Smooth muscle cell (in vitro differentiated cells): ENCODE measurements around the gene LHX3. TPM values are rescaled to one million over a fixed set of nuclear protein-coding genes. Genes with fewer than 3 reads are reported as not detected.

Experiments used
- DNase-seq: peaks from one replicate; lab custom pipeline; 2025; ENCODE audit not compliant: unreplicated experiment; lab: John Stamatoyannopoulos, UW
- H2AFZ ChIP-seq: fragments of 200-600 bp; sonication (generic); 2 replicates; pipeline ENCODE4 v1.6.0; 2016; ENCODE audit warnings: antibody characterized with exemption, low read depth, mild to moderate bottlenecking
- H3F3A ChIP-seq: fragments of 200-600 bp; sonication (generic); 2 replicates; pipeline ENCODE4 v1.6.0; 2017; ENCODE audit warnings: antibody characterized with exemption, low read depth
- H3K27ac ChIP-seq: fragments of 200-600 bp; sonication (generic); 2 replicates; pipeline ENCODE4 v1.5.1; 2016; ENCODE audit warnings: low read depth, mild to moderate bottlenecking
- H3K27me3 ChIP-seq: fragments of 200-600 bp; sonication (generic); 2 replicates; pipeline ENCODE4 v1.6.1; 2016; ENCODE audit warnings: low read depth, mild to moderate bottlenecking
- H3K36me3 ChIP-seq: fragments of 200-600 bp; sonication (generic); 2 replicates; pipeline ENCODE4 v1.5.1; 2016; ENCODE audit warnings: low read depth
- H3K4me1 ChIP-seq: fragments of 200-600 bp; sonication (generic); 2 replicates; pipeline ENCODE4 v1.5.1; 2016; ENCODE audit warnings: low read depth
- H3K4me2 ChIP-seq: fragments of 200-600 bp; sonication (generic); 2 replicates; pipeline ENCODE4 v1.6.0; 2016; ENCODE audit warnings: mild to moderate bottlenecking
- H3K4me3 ChIP-seq: fragments of 200-600 bp; sonication (generic); 2 replicates; pipeline ENCODE4 v1.5.1; 2016; ENCODE audit warnings: mild to moderate bottlenecking
- H3K79me2 ChIP-seq: fragments of 200-600 bp; sonication (generic); 2 replicates; pipeline ENCODE4 v1.6.0; 2016; ENCODE audit warnings: low read depth, mild to moderate bottlenecking
- H3K9ac ChIP-seq: fragments of 200-600 bp; sonication (generic); 2 replicates; pipeline ENCODE4 v1.6.0; 2016; ENCODE audit warnings: low read depth
- H3K9me3 ChIP-seq: fragments of 200-600 bp; sonication (generic); replicated peaks from 2 replicates; pipeline ENCODE4 v1.5.1; 2016; ENCODE audit warnings: low read depth
- H4K20me1 ChIP-seq: fragments of 200-600 bp; sonication (generic); 2 replicates; pipeline ENCODE4 v1.6.0; 2016; ENCODE audit warnings: low read depth
- WGBS: methylation state at CpG from one replicate; pipeline ENCODE4 v1.1.7; 2016; ENCODE audit warnings: low lambda C conversion rate; 5-methylcytosine and 5-hydroxymethylcytosine counted together
- polyA plus RNA-seq: library from polyadenylated mRNA; unstranded; fragments of >200 nt; fragmentation: Nextera tagmentation; extraction: Ambion mirVana; gene quantifications from 2 replicates; pipeline ENCODE4 v1.2.1, GENCODE V29; 2016
- total RNA-seq: library from RNA; depleted of rRNA; stranded (reverse); fragments of >200 nt; gene quantifications from 2 replicates; pipeline ENCODE4 v1.2.3, GENCODE V29; 2014
- TF ChIP-seq, protein P1 (sequence below): fragments of 200-600 bp; sonication (generic); IDR thresholded peaks from 2 replicates; pipeline ENCODE4 v1.5.1; 2017; ENCODE audit warnings: borderline replicate concordance, mild to moderate bottlenecking, antibody characterized with exemption; ENCODE audit not compliant: insufficient read depth, poor library complexity, severe bottlenecking

LHX3 gene
- total and polyA plus RNA-seq, 2 experiments from 2014 or later: not detected

DNA sequence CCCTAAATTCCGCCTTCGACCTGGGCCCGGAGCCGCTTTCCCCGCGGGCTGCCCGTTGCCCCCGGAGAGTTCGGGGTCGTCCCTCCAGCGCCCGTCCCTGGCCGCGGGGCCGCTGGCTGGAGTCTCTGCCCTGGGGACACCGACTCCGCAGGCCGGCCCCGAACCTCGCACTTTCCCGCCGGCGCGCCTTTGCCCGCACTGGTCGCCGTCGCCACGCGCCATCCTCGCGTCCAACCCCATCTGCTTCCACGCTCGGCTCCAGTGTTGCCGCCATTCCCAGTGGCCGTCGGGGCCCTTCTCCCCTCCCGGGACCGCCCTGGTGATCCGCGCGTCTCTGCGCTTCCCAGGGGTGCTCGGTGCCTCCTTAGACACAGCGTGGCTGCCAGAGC is 11.0 kb downstream of the LHX3 start:
- Histone ChIP-seq H4K20me1 (no peaks in the 10 kb centered on the region), H3K79me2 (no peaks in the 10 kb centered on the region), H3K4me1 (peaks cover 10% of the 10 kb centered on the region), H3K9me3 (no peaks in the 10 kb centered on the region), H3K36me3 (no peaks in the 10 kb centered on the region), H2AFZ (no peak overlapping the region), H3K27ac (no peak overlapping the region), H3K27me3 (peaks cover 96% of the 10 kb centered on the region), H3K4me2 (no peak overlapping the region), H3F3A (no peaks in the 10 kb centered on the region), H3K4me3 (no peak overlapping the region), H3K9ac (no peak overlapping the region)
- DNase-seq: no peak
- 4% methylated on average over 31 of the region's 45 CpGs for WGBS
- TF ChIP-seq, protein P1, sequence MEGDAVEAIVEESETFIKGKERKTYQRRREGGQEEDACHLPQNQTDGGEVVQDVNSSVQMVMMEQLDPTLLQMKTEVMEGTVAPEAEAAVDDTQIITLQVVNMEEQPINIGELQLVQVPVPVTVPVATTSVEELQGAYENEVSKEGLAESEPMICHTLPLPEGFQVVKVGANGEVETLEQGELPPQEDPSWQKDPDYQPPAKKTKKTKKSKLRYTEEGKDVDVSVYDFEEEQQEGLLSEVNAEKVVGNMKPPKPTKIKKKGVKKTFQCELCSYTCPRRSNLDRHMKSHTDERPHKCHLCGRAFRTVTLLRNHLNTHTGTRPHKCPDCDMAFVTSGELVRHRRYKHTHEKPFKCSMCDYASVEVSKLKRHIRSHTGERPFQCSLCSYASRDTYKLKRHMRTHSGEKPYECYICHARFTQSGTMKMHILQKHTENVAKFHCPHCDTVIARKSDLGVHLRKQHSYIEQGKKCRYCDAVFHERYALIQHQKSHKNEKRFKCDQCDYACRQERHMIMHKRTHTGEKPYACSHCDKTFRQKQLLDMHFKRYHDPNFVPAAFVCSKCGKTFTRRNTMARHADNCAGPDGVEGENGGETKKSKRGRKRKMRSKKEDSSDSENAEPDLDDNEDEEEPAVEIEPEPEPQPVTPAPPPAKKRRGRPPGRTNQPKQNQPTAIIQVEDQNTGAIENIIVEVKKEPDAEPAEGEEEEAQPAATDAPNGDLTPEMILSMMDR: no peak

DNA sequence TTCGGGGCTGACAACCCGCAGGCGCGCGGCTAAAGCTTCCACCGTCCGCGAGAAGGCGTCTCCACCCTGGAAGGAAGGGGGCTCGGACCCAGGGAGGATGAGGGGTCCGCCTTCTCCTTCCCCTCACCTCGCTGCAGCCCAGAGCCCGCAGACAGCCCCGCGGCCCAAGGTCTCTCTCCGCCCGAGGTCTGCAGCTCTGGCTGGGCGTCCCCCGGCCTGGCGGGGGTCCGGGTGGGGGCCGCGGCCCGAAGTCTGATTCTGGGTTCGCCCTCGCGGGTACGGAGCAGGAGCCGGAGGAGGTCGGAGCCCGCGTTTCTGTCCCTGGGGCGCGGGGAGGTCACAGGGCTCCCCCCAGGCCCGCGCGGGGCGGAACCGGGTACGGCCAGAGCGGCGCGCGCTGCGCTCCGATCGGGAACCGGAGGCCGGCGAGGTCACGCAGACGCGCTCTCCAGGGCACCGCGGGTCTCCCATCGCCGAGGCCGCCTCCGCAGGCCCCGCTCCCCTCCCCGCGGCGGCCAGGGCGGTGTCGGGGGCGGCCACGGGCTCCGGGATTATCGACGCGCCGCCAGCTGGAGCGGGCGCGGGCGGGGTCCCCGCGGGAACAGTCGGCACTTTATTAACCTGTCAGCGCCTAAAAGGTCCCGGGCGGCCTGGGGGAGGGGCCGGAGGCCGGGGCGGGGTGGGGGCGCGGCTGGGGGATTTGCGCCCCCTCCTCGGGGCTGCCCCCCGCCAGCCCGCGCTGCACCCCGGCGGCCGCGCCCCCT is 11.6 kb downstream of the LHX3 start:
- peaks cover 10% of the 10 kb centered on the region for H3K4me1 ChIP-seq
- no peaks in the 10 kb centered on the region for H3F3A ChIP-seq
- no peaks in the 10 kb centered on the region for H4K20me1 ChIP-seq
- no peaks in the 10 kb centered on the region for H3K36me3 ChIP-seq
- H3K9me3 ChIP-seq: no peaks in the 10 kb centered on the region
- peaks cover 90% of the 10 kb centered on the region for H3K27me3 ChIP-seq
- H3K27ac ChIP-seq: no peak overlapping the region
- TF ChIP-seq, protein P1: no peak
- no peak for DNase-seq
- no peak overlapping the region for H3K9ac ChIP-seq
- 6% methylated on average over 46 of the region's 96 CpGs for WGBS
- H3K79me2 ChIP-seq: no peaks in the 10 kb centered on the region
- no peak overlapping the region for H2AFZ ChIP-seq
- H3K4me3 ChIP-seq: no peak overlapping the region
- H3K4me2 ChIP-seq: peak overlapping the region; percentile 74

DNA sequence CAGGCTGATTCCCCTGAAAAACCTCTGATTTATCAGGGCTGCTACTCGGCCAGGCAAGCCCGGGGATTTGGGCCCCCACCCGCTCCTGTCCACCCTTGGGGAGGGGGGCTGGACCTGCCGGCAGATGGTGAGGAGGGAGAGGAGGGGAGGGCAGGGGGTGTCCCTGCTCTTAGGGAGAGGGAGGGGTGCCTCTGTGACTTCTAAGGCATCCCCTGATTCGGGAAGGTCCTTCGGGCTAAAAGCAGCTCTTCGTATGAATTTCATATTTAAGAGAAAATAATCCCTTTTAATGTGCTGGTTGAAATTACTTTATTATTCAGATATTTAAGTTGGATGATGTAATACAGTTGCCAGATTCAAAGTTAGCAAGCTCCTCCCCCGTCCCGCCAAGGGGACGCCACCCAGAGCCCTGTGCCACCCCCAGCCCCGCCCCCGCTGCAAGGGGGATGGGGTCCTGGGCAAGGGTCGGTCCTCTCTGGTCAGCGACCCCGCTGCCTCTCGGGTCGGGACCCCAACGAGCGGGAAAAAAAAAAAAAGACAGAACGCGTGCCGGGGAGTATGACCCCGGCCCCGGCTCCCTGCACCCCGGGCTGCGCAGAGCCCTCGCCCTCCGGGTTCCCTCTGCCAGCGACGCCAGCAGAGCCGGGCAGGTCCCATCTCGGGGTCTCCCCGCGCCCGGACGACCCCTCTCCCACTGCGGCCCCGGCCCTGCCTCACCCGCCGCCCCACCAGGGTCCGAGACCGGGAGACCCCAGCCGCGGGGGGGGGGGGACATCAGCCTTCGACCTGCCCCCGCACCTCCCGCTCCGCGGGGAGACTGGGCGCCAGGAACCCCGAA is 12.4 kb downstream of the LHX3 start:
- no peak overlapping the region for H3K9ac ChIP-seq
- no peaks in the 10 kb centered on the region for H3K36me3 ChIP-seq
- no peaks in the 10 kb centered on the region for H3K79me2 ChIP-seq
- H2AFZ ChIP-seq: no peak overlapping the region
- H3K27me3 ChIP-seq: peaks cover 82% of the 10 kb centered on the region
- H3K4me2 ChIP-seq: peak overlapping the region; percentile 74
- TF ChIP-seq, protein P1: no peak
- 13% methylated on average over 31 of the region's 51 CpGs for WGBS
- peaks cover 10% of the 10 kb centered on the region for H3K4me1 ChIP-seq
- H3F3A ChIP-seq: no peaks in the 10 kb centered on the region
- no peak for DNase-seq
- H3K4me3 ChIP-seq: peak overlapping the region; percentile 21
- no peaks in the 10 kb centered on the region for H4K20me1 ChIP-seq
- H3K27ac ChIP-seq: no peak overlapping the region
- H3K9me3 ChIP-seq: no peaks in the 10 kb centered on the region
